GM19025 (cell line): ENCODE measurements around the gene FADS1.
A peak's percentile ranks its signal among the peaks of the same experiment; 100 is the strongest.

Source experiments
- ATAC-seq: cut with Tn5 transposase; IDR thresholded peaks from one replicate; pipeline ENCODE4 v1.9.1; 2021; ENCODE audit warnings: mild to moderate bottlenecking, low read depth, moderate library complexity; ENCODE audit not compliant: unreplicated experiment

The FADS1 gene

DNA sequence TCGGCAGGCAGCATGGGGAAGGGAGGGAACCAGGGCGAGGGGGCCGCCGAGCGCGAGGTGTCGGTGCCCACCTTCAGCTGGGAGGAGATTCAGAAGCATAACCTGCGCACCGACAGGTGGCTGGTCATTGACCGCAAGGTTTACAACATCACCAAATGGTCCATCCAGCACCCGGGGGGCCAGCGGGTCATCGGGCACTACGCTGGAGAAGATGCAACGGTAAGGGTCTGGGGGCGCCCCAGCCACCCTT is 11.5 kb upstream of the FADS1 start:
- ATAC-seq: no peak

DNA sequence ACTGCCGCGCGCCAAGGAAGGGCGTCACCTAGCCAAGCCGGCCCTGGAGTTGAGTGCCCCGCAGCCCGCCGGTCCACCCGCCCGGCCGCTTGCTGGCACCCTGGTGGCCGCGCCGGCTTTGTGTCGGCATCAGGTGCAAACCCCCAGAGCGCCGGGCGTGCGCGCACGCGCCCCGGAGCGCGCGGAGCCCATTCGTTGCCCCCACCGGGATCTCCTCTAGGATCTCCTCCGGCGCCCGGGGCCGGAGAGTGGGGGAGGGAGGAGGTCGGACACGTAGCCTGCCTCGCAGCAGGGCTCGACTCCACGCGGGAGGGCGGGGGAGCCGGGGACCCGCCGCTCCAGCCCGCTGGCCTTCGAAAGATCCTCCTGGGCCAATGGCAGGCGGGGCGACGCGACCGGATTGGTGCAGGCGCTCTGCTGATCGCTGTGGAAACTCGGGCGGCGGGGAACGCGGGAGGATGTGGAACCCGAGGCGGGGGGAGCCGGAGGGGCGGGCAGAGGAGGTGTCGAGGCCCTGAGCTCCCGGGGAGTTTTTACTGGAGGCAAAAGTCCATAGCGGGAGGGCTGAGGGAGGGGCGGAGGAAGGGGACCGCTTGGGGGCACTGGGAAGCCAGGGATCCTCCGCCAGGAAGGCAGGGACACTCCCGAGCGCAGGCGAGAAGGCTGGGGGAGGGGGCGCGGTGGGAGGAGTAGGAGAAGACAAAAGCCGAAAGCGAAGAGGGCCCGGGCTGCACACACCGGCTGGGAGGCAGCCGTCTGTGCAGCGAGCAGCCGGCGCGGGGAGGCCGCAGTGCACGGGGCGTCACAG is 11.0 kb upstream of the FADS1 start, which contains the start of gene FADS2:
Gene FADS2 (plus strand): TSS at position 730 of the 808 bp plus-strand sequence. CDS start 91 bp downstream, outside the sequence.
- peak; percentile 64 for ATAC-seq

DNA sequence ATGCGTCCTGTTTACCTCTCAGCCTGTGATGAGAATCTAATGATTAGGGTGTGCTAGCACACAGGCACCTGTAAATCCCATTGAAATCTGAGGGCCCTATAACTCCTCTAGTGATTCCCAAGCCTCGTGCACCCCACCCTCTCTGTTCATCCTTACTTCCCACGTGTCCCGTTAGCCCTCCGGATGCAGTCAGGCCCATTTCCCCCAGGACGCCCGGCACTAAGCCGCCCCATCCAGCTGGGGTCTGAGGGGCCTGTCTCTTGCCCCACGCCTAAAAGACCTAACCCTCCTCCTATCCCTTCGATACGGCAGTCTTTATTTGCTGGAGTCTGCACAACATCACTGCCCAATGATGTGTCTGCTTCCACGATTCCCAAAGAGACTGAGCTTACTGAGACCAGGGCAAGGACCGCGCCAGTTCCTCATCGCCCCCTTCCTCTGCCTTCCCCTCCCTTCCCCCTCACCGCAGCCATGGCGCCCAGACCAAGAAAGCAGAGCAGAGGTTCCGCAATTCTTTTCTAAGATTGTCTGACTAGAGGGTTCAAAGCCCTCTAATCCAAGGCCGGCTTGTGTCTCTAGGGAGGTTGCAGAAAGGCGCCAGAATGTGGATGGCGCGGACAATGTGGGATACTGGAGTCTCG is 10.2 kb upstream of the FADS1 start:
- peak; percentile 1 for ATAC-seq

DNA sequence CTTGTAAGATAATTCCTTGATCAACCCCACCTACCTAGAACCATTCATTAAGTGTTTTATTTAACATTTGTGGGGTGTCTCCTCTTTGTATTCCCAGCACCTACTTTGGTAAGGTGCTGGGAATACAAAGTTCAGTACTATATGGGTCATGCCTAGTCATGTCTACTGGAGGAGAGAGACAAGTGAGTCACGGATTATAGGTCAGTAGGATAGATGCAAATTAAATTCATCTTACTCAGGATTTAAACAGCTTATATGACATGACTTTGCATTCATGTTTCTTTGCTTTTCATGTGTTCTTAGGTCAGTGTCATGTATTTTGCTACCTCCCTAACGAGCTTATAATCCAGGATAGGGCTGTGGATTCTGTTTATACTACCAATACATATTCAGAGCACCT is 3.4 kb upstream of the FADS1 start:
- no peak for ATAC-seq

DNA sequence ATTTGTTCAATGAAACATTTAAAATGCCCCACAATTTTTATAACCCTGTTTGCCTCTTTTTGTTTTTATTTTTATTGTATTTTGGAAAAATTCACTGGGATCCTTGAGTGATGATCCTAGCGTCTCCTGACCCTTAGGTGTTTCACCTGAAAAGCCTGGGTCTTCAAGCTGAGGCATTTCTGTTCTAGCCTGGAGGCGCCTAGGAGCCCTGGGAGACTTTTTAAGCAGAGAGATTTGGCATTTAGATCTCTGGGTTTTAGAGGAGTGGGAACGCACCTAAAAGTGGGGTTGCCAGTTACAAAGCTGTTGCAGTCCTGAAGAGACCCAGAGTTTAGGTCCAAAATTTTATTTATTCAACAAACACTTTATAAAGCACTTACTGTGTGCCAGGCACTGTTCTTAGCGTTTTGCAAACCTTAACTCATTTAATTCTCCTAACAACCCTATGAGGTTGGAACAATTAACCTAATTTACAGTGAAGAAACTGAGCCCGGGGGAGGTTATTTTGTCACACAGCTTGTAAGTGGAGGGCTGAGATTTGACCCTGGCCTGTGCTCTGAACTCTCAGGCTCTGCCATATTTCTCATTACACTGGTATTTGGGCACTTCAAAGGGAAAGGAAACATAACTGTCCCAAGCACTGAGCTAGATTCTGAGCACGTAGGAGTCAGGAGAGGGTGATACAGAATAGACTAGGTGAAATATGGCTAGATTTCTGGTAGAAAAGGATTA is 834 bp upstream of the FADS1 start:
- no peak for ATAC-seq

GRCh38 chr11:61815790-61816735 is 740 bp downstream of the FADS1 start:
- peak; percentile 21 for ATAC-seq

DNA sequence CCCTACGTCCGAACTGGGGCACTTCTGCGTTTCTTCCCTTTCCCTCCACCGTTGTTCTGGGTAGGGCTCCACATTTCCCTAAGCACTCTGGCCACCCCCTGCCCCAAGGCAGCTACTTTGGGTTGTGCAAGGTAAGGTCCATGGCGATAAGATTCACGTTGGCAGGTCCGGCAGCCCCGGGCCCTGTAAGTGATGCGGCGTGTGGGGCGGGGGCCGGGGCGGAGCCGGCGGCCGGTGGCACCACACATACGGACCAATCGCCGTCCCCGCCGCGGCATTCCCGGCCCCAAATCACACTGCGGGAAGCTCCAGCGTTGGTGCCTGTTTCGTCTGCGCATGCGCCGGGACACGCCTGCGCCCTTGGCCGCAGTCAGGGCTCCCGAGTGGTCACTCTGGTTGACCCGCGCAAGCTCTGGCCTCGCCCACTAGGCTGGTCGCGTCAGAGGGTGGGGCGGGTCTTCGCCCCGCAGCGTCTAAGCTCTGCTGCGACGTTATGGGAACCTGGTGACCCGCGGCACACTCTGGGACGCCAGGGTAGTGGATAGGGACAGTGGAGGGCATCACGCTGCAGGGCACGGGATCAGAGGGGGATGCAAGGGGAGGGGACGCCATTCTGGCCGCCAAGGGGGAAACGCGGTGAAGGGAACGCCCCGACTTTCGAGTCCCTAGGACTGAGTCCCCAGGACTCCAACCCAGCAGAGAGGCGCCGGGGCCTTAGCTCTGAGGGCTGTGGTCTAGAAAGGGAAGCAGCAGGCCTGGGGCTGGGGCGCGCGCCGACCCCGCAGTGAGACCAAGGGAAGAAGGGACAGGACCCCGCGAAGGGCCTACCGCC is 1.6 kb downstream of the FADS1 start:
- ATAC-seq: peak; percentile 50

DNA sequence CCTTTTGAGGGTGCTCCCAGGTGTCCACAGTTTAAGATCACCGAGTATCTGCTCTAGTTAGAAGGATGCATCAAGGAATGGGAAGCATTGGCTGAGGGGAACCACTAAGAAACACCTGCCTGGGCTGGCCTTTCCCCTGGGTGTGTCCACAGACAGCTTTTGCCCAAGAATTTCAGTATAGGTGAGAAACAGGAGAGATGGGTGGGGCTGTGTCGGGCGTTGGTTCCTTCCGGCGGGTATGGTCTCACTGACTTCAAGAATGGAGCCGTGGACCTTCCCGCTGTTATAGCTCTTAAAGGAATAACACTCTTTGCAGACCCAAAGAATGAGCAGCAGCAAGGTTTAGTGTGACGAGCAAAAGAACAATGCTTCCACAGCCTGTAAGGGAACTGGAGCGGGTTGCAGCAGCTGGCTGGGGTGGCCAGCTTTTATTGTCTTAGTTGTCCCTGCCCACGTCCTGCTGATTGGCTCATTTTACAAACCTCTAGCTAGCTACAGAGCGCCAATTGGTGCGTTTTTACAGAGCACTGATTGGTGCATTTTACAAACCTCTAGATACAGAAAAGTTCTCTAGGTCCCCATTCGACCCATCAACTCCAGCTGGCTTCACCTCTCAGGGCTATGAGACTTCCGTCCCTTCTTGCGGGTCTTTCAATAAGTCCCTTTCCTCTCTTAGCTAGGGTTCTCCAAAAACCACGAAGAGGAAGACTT is 2.4 kb downstream of the FADS1 start:
- ATAC-seq: no peak

- no peak for ATAC-seq
Observed at GRCh38 chr11:61812736-61813411, 3.9 kb downstream of the FADS1 start.

GRCh38 chr11:61811831-61812230 is 5.0 kb downstream of the FADS1 start:
- no peak for ATAC-seq

DNA sequence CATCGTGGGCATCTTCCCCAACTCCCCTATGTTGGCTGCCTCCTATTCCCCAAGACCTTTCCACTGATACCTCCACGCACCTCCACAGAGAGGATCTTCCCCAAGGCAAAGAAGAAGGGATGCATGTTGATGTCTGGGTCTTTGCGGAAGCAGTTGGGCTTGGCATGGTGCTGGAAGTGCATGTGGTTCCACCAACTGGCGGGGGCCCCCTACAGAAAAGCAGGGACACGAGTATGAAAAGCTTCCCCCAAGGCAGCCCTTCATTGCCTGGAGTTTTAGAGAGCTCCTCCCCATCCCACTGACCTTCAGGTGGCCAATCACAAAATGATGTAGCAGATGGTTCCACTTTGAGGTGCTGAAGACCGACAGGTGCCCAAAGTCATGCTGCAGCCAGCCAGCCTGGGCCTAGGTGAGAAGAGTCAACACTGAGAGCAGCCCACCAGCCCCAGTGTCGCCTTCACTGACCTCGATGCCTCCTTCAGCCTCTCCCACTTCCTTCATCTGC is 6.1 kb downstream of the FADS1 start:
- no peak for ATAC-seq

DNA sequence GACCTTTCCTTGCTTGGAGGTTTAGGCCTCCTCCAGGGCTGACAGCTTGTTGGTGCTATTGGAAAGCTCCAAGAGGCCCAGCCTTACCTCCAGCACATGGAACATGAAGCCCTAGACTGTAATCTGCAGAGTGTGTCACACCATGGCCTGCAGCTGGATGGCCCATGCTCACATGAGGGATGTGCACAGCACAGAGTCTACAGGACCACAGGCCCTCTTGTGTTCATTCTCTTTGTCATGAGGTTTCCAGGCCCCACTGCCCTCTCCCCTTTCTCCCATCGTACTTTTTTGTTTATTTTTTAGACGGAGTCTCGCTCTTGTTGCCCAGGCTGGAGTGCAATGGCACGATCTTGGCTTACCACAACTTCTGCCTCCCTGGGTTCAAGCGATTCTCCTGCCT is 10.0 kb downstream of the FADS1 start:
- ATAC-seq: no peak

- no peak for ATAC-seq
Observed at GRCh38 chr11:61805146-61805545, 11.7 kb downstream of the FADS1 start.

DNA sequence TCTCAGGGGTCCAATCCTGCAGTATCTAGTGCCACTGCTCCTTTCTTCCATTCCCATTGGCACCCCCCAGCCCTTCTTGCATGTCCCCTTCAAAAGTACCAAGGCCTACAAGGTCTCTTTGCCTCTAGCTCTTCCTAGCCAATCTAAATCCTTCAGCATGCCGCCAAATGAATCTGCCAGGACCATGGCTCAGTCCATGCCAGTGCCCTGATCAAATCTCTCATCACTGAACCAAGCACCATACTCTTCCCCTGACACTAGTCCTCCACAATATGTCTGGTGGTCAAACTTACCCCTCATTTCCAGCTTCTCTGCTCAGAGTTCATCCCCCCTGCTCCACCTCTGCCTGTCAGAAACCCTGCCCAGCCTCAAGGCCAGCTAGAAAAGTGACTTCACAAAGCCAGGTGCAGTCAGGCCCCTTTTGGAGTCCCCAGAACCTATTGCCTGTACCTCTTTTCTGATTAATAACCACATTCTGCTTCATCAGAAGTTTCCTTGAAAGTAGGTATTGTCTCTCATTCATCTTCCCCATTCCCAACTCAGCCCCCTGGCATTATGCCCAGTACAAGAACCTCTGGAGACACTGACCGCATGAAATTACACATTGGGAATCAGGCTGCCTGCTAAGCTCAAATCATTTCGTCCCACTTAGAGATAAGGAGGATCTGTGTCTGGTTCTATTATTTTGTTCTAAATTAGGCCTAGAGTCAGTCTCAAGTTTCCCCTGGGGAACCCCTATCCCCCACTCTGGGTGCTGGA is 12.7 kb downstream of the FADS1 start:
- no peak for ATAC-seq

- no peak for ATAC-seq
Observed at GRCh38 chr11:61802605-61803004, 14.2 kb downstream of the FADS1 start.

DNA sequence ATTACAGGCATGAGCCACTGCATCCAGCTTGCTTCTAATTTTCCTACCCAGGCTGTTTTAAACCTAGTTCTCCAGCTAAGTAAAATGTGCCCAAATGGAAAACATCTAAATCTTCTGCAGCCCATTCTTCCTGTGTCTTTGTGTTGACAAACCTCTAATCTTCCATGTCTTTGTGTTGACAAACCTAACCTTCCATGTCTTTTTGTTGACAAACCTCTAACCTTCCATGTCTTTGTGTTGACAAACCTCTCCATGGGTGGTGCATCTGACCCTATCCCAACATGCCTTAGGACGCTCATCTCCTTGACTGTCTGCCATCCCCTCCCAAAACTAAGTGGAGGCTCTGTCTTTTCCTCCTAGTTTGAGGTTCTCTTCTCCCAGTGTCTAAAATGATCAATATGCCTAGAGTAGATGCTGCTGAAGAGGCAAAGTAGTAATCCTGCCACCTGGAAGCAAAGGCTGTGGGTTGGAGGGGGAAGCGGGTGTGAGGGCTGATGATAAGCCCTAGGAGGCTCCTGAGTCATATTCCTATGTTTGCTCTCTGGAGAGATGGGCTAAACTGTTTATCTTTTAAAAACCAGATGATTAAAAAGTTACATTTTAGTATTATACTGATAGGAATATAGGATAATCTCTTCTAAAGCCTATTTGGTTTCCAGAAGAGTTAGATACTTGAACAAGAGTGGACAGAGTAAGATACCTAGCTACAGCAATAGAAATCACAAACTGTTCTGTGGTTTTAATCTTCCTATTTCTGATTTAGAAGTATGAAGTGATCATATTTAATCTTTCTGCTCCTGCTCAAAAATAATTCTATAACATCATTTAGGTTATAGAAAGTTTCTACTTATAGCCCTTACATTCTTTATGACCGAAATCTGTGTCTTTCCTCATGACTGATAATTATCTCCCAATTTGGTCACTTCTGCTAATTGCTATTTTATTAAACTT is 16.2 kb downstream of the FADS1 start:
- ATAC-seq: no peak
